Activated CD8-positive, alpha-beta memory T cell treated with anti-CD3 and anti-CD28 coated beads for 36 hours (primary cell): ENCODE data around the gene PRKAR2A. TPM values are rescaled to one million over a fixed set of nuclear protein-coding genes. Genes with fewer than 3 reads are reported as not detected.

ENCODE experiments used
- CTCF ChIA-PET: fragments of 350-600 bp; sonication (Branson Sonifier 250); formaldehyde crosslinking; loops from one replicate; lab custom pipeline; 2021; ENCODE audit warnings: antibody characterized with exemption; lab: Charles Lee
- POLR2A ChIA-PET: fragments of 350-600 bp; sonication (Branson Sonifier 250); formaldehyde crosslinking; loops from one replicate; lab custom pipeline; 2021; ENCODE audit warnings: antibody characterized with exemption; lab: Charles Lee
- total RNA-seq, 2 experiments: library from RNA; stranded (reverse); gene quantifications; one replicate each; pipeline ENCODE4 v1.2.3, GENCODE V29; 2021

The PRKAR2A gene
- 10 to 100 TPM; 55.6 to 57.2 TPM for total RNA-seq

GRCh38 chr3:48847504-48848423, at the start of gene PRKAR2A:
Gene PRKAR2A, minus strand, starts transcription at chr3:48847874. Its CDS starts 278 bp downstream, at chr3:48847596.
- POLR2A ChIA-PET: interaction anchor here (0.6 to 1.9 kb wide), 7 partner anchors 9 to 176 kb away, joined by 3 to 13 read pairs (median 8); partner anchors contain the start of genes ARIH2 and SLC25A20

DNA sequence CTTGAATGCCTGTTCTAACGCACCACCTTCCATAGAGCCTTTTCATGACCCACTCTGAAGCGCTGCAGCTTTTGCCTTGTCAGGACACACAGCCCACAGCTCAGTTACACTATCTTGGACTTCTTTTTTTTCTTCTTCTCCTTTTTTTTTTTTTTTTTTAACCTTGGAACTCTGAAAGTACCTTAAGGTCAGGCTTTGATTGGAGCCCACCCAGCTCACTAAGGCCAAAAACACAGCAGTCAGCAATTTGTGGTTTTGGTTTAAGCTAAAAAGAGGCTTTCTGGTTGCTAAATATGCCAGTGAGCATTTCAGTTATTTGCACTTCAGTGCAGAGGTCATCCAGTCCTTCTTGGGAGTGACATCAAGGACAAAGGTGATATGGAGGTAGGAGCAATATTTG, 49.3 kb upstream of the PRKAR2A start:
- POLR2A ChIA-PET: interaction anchor here (0.6 to 0.7 kb wide), 2 partner anchors 10 to 42 kb away, joined by 4 to 9 read pairs; no protein-coding TSS in a partner anchor
- CTCF ChIA-PET: interaction anchor here (0.7 to 0.8 kb wide), 3 partner anchors 16 to 1298 kb away, joined by 3 to 5 read pairs (median 3); no protein-coding TSS in a partner anchor

More at GRCh38 chr3:48847504-48848423, at the start of gene PRKAR2A:
- CTCF ChIA-PET: interaction anchor here (0.5 to 1.3 kb wide), 2 partner anchors 50 to 336 kb away, joined by 4 to 5 read pairs; no protein-coding TSS in a partner anchor

GRCh38 chr3:48894516-48894915, 46.8 kb upstream of the PRKAR2A start:
- CTCF ChIA-PET: interaction anchor here (0.6 kb wide), 1 partner anchor 973 kb away, joined by 4 read pairs; no protein-coding TSS in a partner anchor

DNA sequence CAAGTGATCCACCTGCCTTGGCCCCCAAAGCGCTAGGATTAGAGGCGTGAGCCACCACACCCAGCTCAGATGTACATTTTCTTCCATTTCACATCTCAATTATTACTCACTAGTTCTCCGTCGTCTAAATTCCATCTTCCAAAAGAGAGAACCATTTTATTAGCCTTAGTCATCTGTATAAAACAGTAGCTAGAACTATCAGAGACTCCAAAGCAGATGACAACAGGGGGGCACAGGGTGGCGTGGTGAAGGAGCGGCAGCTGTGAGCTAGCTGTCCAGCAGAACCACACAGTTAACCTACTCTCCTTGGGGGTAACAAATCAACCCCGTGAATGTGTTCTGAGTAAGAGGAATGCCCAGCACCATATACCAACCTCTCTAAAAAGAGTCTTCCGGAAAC, 43.9 kb upstream of the PRKAR2A start:
- ChIA-PET POLR2A (no interaction called here), CTCF (no interaction called here)

More at GRCh38 chr3:48894516-48894915, 46.8 kb upstream of the PRKAR2A start:
- POLR2A ChIA-PET: interaction anchor here (0.7 kb wide), 1 partner anchor 464 kb away, joined by 5 read pairs; no protein-coding TSS in a partner anchor

DNA sequence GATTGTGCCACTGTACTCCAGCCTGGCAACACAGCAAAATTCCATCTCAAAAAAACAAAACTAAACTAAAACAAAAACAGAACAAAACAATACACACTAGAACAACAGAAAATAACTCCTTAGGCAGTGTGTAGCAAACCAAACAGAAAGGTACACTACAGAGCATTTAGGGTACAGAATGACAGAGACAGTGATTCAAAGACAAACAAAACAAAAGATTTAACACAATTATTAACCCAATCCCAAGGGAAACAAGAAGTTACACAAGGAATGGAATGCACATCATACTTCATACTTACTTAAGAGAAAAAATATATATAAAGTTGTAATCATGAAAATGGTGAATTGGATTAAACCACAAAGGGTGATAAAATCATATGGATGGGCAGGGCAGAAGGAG, 38.1 kb upstream of the PRKAR2A start:
- ChIA-PET POLR2A (no interaction called here), CTCF (no interaction called here)

- ChIA-PET POLR2A (no interaction called here), CTCF (no interaction called here)
These were observed 34.0 kb upstream of the PRKAR2A start for GRCh38 chr3:48881652-48882114.

DNA sequence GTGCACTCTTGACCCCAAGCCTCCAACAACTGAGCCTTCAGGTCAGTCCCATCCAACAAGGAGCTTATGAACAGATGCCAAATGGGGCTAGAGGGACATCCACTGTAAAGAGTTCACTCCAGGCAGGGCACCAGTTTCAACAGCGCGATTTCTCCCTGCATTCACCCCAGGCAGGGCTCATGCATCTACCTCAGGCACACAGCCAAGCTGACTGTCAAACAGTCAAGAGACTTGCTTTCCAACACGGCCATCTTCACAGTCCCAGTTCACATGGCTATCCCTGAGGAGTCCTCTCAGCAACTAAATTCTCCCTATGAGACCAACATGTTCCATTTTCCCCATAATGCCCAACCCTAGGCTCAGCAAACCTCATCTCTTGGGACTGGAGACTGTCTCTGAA, 33.3 kb upstream of the PRKAR2A start:
- POLR2A ChIA-PET: no interaction called here
- CTCF ChIA-PET: no interaction called here

DNA sequence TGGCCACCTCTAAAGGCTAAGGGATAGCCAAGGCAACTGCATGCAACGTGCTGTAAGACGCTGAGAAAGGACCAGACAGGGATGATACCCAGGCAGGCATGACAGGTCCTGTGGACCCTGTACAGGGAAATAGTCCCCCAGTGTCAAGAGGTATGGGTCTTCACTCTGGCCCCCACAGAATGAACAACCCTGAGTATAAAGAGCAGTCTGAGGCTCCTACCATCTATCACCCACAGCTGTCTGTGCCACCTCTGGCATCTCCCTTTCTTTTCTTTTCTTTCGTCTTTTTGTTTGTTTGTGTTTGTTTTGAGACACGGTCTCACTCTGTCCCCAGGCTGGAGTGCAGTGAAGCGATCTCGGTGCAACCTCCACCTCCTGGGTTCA, 32.3 kb upstream of the PRKAR2A start:
- ChIA-PET CTCF (interaction anchor here (0.7 kb wide), 1 partner anchor 70 kb away, joined by 3 read pairs; no protein-coding TSS in a partner anchor), POLR2A (no interaction called here)

DNA sequence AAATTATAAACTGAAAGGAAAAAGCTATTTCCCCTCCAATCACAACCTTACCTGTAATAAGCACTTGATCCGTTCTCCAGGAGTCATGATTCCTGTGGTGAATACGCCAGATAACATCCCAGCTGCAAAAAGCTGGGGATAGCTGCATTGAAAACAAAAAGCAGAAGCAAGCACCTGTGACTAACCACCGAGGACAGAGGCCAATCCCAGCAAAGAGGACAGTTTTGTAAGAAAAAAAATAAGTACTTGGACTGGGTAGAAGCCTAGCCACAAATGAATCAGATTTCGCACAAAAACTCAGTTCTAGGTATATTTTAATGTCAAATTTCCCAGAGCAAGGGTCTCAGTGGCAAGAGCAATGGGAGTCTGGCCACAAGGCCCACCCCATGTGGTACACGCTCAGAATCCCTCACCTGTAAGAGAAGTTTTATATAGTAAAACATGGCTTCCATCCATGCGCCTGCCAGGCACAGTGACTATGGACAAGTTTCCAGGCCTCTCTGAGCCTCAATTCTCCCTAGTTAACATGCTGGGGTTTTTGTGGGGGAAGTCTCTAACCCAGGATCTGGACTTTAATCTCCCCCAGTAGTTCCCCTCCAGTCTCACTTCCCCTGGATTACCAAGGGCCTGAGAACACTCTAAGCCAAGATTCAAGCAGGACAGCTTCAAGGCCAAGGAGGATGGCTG, 31.8 kb upstream of the PRKAR2A start:
- POLR2A ChIA-PET: no interaction called here
- CTCF ChIA-PET: no interaction called here

DNA sequence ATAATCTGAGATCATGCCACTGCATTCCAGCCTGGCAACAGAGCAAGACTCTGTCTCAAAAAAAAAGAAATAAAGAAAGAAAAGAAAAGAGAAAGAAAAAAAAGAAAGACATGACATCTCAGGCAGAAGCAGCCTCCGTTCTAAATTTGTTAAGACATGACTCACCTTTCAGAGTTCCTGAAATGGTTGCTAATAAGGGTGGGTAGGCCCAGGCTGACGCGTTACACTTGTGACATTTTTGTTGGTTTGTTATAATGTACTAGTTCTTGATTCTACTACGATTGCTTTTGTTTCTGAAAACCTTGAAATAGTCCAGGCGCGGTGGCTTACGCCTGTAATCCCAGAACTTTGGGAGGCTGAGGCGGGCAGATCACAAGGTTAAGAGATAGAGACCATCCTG, 30.0 kb upstream of the PRKAR2A start:
- POLR2A ChIA-PET: no interaction called here

GRCh38 chr3:48863122-48863521, 15.4 kb upstream of the PRKAR2A start:
- ChIA-PET POLR2A (no interaction called here), CTCF (interaction anchor here (0.6 kb wide), 1 partner anchor 1417 kb away, joined by 3 read pairs; no protein-coding TSS in a partner anchor)

More for the DNA sequence above, 30.0 kb upstream of the PRKAR2A start:
- CTCF ChIA-PET: no interaction called here

DNA sequence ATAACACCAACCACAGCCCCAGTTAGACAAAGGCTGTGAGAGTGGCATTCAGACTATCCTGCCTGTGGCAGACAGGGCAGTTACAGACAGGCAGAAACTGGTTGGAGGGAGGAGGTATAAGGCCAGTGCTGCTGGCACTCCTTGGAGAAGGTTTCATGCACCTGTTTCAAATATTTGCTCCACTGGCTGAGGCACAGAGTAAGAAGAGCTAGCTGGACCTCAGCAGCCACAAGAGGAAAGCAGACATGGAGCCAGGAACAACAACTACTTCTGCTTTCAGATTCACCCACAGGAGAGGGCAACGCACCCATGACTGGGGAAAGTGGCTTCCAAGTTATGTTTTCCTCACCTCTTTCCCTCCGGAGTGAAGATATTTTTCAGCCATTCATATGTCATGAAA, 11.5 kb upstream of the PRKAR2A start:
- CTCF ChIA-PET: no interaction called here
- POLR2A ChIA-PET: no interaction called here

GRCh38 chr3:48858709-48859108, 11.0 kb upstream of the PRKAR2A start:
- ChIA-PET POLR2A (no interaction called here), CTCF (no interaction called here)

DNA sequence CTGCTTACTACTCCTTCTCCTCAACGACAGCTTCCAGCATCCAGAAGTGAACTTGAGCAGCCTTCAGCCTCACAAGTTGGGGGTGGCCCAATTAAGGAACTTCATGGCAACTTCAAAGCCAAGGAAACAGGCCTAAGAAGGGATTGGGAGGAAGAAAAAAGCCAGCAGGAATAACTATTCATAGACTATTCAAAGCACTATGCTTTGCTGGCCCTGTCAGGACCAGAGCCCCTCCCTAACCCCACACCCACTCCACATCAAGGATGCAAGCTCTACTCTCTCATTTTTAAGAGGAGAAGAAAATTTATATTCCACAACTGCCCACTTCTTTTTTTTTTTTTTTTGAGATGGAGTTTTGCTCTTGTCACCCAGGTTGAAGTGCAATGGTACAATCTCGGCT, 10.0 kb upstream of the PRKAR2A start:
- CTCF ChIA-PET: interaction anchor here (1.1 kb wide), 1 partner anchor 9 kb away, joined by 3 read pairs; no protein-coding TSS in a partner anchor
- POLR2A ChIA-PET: no interaction called here

- ChIA-PET CTCF (interaction anchor here (0.7 kb wide), 1 partner anchor 95 kb away, joined by 3 read pairs; no protein-coding TSS in a partner anchor), POLR2A (interaction anchor here (0.6 kb wide), 1 partner anchor 8 kb away, joined by 3 read pairs; no protein-coding TSS in a partner anchor)
These were observed 8.8 kb upstream of the PRKAR2A start for GRCh38 chr3:48856469-48856868.

- POLR2A ChIA-PET: interaction anchor here (0.5 kb wide), 1 partner anchor 64 kb away, joined by 4 read pairs; no protein-coding TSS in a partner anchor
- CTCF ChIA-PET: interaction anchor here (0.7 kb wide), 1 partner anchor 94 kb away, joined by 3 read pairs; no protein-coding TSS in a partner anchor
These were observed 8.2 kb upstream of the PRKAR2A start for GRCh38 chr3:48855681-48856447.

- ChIA-PET CTCF (no interaction called here), POLR2A (no interaction called here)
These were observed 4.5 kb upstream of the PRKAR2A start for GRCh38 chr3:48852151-48852550.

- ChIA-PET CTCF (no interaction called here), POLR2A (no interaction called here)
These were observed 3.7 kb upstream of the PRKAR2A start for GRCh38 chr3:48851407-48851806.
